Gastrocnemius medialis (tissue), 4 donors: Measurements from ENCODE around the gene ATP10A. TPM values are rescaled to one million over a fixed set of nuclear protein-coding genes. Genes with fewer than 3 reads are reported as not detected.

Experiments used
- ATAC-seq, 2 donors: fragments of 150-250 bp; one replicate each; pipeline ENCODE4 v1.9.1; 2016
- DNase-seq, 2 donors: peaks; one replicate each; pipeline ENCODE4 v3.0.0-alpha.2; 2019
- H3K27ac ChIP-seq, 4 donors: fragments of 200-600 bp; sonication (generic); 1 replicate in 1 of 4; 2 replicates in 3 of 4; pipeline ENCODE4 v1.5.1; 2016 to 2018; ENCODE audit warnings: mild to moderate bottlenecking in 2 of 4, moderate library complexity in 1 of 4
- H3K27me3 ChIP-seq, 3 donors: fragments of 200-600 bp; sonication (generic) in 2 of 3; 1 replicate in 1 of 3; 2 replicates in 2 of 3; pipeline versions ENCODE4 v1.5.1 to v1.6.0; 2016 to 2019; ENCODE audit warnings: mild to moderate bottlenecking in 1 of 3, moderate library complexity in 1 of 3
- H3K36me3 ChIP-seq, 2 donors: fragments of 200-600 bp; sonication (generic) in 1 of 2; one replicate each; pipeline ENCODE4 v1.5.1; 2017 to 2018
- H3K4me1 ChIP-seq, 2 donors: fragments of 200-600 bp; sonication (generic) in 1 of 2; one replicate each; pipeline ENCODE4 v1.5.1; 2016 to 2017; ENCODE audit warnings: mild to moderate bottlenecking in 2 of 2
- H3K4me3 ChIP-seq, 4 donors: fragments of 200-600 bp; sonication (generic) in 3 of 4; 1 replicate in 1 of 4; 2 replicates in 3 of 4; pipeline ENCODE4 v1.5.1; 2016 to 2019; ENCODE audit warnings: mild to moderate bottlenecking in 2 of 4
- H3K9me3 ChIP-seq, 3 donors: fragments of 200-600 bp; sonication (generic) in 2 of 3; 1 replicate in 1 of 3; 2 replicates in 2 of 3; pipeline ENCODE4 v1.5.1; 2016 to 2019
- POLR2A ChIP-seq, 2 donors: fragments of 450-650 bp; IDR thresholded peaks; one replicate each; pipeline ENCODE4 v1.6.1; 2017; ENCODE audit warnings: antibody characterized with exemption in 2 of 2, mild to moderate bottlenecking in 2 of 2, moderate library complexity in 2 of 2
- in situ Hi-C, 4 donors: fragments of 200-750 bp; cut with MboI; loops; one replicate each; pipeline versions ENCODE4 v1.15.0 to v1.8.0; 2017; ENCODE audit warnings: low sequenced_read_pairs in 4 of 4
- intact Hi-C: fragments of 100-400 bp; cut with DNase I; formaldehyde crosslinking; loops from one replicate; pipeline ENCODE4 v1.15.1; 2023; ENCODE audit warnings: low total_unique reads
- total RNA-seq, 4 donors: library from RNA; depleted of rRNA; stranded (reverse); fragments of >200 nt; gene quantifications; one replicate each; pipeline versions ENCODE4 v1.1.0 to v1.2.3, GENCODE V29; 2016
- TF ChIP-seq, protein P1 (sequence below), 5 experiments: fragments of 450-650 bp in 3 of 5; fragments of 200-600 bp in 2 of 5; sonication (generic) in 2 of 5; IDR thresholded peaks in 4 of 5; conservative IDR thresholded peaks in 1 of 5; 1 replicate in 4 of 5; 2 replicates in 1 of 5; pipeline ENCODE4 v1.5.1; 2016 to 2019; ENCODE audit warnings: antibody characterized with exemption in 5 of 5, mild to moderate bottlenecking in 3 of 5, moderate library complexity in 3 of 5

The ATP10A gene
- total RNA-seq, 4 donors from 2014 or later = 0.36 to 0.56 (median 0.47) TPM

DNA sequence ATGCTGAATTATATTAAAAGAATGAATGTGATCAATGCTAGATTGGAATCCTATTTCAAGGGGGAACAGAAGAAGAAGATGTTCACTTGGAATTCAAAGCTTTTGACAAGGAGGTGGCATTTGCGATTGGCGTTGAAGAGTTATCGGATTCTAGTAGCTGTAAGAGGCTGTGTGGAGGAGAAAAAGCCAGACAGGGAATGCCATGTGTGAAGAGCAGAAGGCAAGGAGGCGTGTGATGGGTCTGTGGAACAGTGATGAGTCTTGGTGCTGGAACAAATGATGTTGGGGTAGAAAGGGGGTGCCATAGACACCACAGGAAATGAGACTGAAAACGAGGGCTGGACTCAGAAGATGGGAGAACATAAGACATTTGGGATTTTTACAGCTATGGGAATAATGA is 30.5 kb upstream of the ATP10A start:
- Histone ChIP-seq H3K4me1 (peaks cover 11 to 14% of the 10 kb centered on the region in 2 donors), H3K27ac (no peak overlapping the region), H3K36me3 (no peaks in the 10 kb centered on the region), H3K4me3 (no peak overlapping the region), H3K9me3 (no peaks in the 10 kb centered on the region), H3K27me3 (no peaks in the 10 kb centered on the region)
- DNase-seq = no peak
- in situ Hi-C loops (no loop called here), intact Hi-C loops (no loop called here)
- ATAC-seq = no peak
- TF ChIP-seq, protein P1, sequence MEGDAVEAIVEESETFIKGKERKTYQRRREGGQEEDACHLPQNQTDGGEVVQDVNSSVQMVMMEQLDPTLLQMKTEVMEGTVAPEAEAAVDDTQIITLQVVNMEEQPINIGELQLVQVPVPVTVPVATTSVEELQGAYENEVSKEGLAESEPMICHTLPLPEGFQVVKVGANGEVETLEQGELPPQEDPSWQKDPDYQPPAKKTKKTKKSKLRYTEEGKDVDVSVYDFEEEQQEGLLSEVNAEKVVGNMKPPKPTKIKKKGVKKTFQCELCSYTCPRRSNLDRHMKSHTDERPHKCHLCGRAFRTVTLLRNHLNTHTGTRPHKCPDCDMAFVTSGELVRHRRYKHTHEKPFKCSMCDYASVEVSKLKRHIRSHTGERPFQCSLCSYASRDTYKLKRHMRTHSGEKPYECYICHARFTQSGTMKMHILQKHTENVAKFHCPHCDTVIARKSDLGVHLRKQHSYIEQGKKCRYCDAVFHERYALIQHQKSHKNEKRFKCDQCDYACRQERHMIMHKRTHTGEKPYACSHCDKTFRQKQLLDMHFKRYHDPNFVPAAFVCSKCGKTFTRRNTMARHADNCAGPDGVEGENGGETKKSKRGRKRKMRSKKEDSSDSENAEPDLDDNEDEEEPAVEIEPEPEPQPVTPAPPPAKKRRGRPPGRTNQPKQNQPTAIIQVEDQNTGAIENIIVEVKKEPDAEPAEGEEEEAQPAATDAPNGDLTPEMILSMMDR (IDR thresholded peaks at IDR 0.05 in 4 of 5, conservative IDR thresholded peaks at IDR 0.05 in 1 of 5) = no peak
- TF ChIP-seq POLR2A (IDR thresholded peaks at IDR 0.05) = no peak

DNA sequence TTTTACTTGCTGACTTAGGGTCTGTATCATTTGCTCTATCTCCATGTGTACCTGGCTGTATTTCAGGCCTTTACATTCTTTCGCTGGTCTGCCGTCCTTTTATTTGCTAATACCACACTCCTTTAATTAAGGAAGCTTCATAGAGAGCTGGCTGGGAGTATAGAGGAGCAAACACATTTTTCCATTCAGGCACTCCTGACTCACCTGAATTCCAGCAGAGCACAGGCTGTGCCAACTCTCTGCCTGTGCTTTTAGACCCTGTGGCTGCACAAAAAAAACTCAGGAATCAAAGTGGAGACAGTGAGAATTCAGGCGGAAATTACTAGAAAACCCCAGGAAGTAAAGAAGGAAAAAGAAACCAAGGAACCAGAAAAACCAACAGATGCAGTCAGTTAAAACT is 29.0 kb upstream of the ATP10A start:
- H3K9me3 ChIP-seq = no peaks in the 10 kb centered on the region
- H3K27me3 ChIP-seq = no peaks in the 10 kb centered on the region
- no peak for TF ChIP-seq POLR2A (IDR thresholded peaks at IDR 0.05)
- TF ChIP-seq, protein P1 (IDR thresholded peaks at IDR 0.05 in 4 of 5, conservative IDR thresholded peaks at IDR 0.05 in 1 of 5) = no peak
- no peaks in the 10 kb centered on the region for H3K36me3 ChIP-seq
- intact Hi-C loops (no loop called here), in situ Hi-C loops (no loop called here)
- DNase-seq (no peak), ATAC-seq (no peak)
- no peak overlapping the region for H3K27ac ChIP-seq
- no peak overlapping the region for H3K4me3 ChIP-seq
- peaks cover 11 to 14% of the 10 kb centered on the region in 2 donors for H3K4me1 ChIP-seq

DNA sequence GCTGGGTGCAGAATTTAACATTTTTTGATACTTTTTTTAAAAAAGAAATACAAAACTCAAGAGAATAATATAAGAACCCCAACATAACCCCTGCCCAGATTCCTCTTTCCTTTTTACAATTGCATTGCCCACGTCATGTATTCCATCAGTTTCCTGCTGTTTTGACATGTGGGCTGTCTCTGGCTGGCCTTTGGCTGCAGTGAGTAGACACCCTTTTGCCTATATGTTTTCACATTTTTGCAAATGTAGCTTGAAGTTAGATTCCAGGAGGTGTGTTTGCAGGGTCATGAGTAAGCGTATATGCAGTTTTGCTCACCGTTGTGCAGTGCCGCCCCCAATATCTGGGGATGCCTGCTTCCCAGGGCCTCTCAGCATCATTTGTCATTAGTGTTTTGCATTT is 28.0 kb upstream of the ATP10A start:
- Histone ChIP-seq H3K4me3 (no peak overlapping the region), H3K27ac (no peak overlapping the region), H3K36me3 (no peaks in the 10 kb centered on the region), H3K4me1 (peaks cover 16 to 23% of the 10 kb centered on the region in 2 donors), H3K27me3 (no peaks in the 10 kb centered on the region), H3K9me3 (no peaks in the 10 kb centered on the region)
- ATAC-seq (no peak), DNase-seq (no peak)
- no peak for TF ChIP-seq POLR2A (IDR thresholded peaks at IDR 0.05)
- TF ChIP-seq, protein P1 (IDR thresholded peaks at IDR 0.05 in 4 of 5, conservative IDR thresholded peaks at IDR 0.05 in 1 of 5) = no peak
- in situ Hi-C loops = no loop called here
- intact Hi-C loops = no loop called here

DNA sequence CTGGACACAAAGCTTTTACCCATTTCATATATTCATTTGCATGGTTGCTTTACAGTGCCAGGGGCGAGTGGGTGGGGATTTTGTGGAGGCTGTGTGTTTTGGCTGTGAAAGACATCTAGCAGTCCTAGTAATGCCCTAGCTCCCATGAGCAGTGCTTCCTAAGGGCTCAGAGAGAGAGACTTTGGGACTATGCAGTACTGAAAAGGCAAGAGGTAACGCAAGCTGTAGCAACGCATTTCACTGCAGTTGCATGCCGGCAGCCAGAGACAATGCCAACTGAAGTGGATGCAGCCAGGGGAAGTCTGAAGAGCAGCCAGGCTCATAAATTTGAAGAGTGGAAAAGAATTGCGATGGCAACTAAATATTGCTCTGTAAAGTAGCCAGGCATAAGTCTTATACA is 27.4 kb upstream of the ATP10A start:
- DNase-seq (no peak), ATAC-seq (no peak)
- H3K27me3 ChIP-seq = no peaks in the 10 kb centered on the region
- in situ Hi-C loops = no loop called here
- TF ChIP-seq, protein P1 (IDR thresholded peaks at IDR 0.05 in 4 of 5, conservative IDR thresholded peaks at IDR 0.05 in 1 of 5) = no peak
- TF ChIP-seq POLR2A (IDR thresholded peaks at IDR 0.05) = no peak
- no peak overlapping the region for H3K27ac ChIP-seq
- H3K9me3 ChIP-seq = no peaks in the 10 kb centered on the region
- H3K4me1 ChIP-seq = peaks cover 16 to 28% of the 10 kb centered on the region in 2 donors
- H3K36me3 ChIP-seq = no peaks in the 10 kb centered on the region
- H3K4me3 ChIP-seq = no peak overlapping the region
- intact Hi-C loops = no loop called here

DNA sequence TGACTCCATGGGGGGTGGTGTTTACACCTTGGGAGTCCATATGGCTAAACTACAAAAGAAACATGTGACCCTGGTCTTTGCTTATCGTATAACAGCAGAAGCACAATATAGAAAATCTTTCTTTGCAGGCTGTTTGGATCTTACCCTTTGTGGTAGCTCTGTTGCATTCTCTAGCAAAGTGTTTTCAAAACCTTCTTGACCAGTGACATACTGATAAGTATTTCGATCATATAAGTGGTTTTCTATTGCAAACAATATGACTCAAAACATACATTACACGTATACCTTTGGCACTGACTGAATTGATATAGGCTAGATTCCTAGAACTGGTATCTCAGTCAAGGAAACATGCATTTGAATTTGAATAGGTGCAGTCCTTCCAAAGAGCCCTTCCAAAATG is 24.7 kb upstream of the ATP10A start:
- intact Hi-C loops = no loop called here
- no peaks in the 10 kb centered on the region for H3K27me3 ChIP-seq
- ATAC-seq (no peak), DNase-seq (no peak)
- no peaks in the 10 kb centered on the region for H3K36me3 ChIP-seq
- no peaks in the 10 kb centered on the region for H3K9me3 ChIP-seq
- TF ChIP-seq POLR2A (IDR thresholded peaks at IDR 0.05) = no peak
- TF ChIP-seq, protein P1 (IDR thresholded peaks at IDR 0.05 in 4 of 5, conservative IDR thresholded peaks at IDR 0.05 in 1 of 5) = no peak
- H3K27ac ChIP-seq = no peak overlapping the region
- in situ Hi-C loops = no loop called here
- peaks cover 16 to 28% of the 10 kb centered on the region in 2 donors for H3K4me1 ChIP-seq
- H3K4me3 ChIP-seq = no peak overlapping the region
